GM06990 (cell line): ENCODE results near the gene CCNF.
A peak's percentile ranks its signal among the peaks of the same experiment; 100 is the strongest.

ENCODE experiments used
- DNase-seq: peaks from one replicate; pipeline ENCODE4 v3.0.0-alpha.2; 2011; ENCODE audit not compliant: insufficient read length; ENCODE audit errors: extremely low read depth
- H3K27me3 ChIP-seq: replicated peaks from 2 replicates; pipeline ENCODE4 v1.6.0; 2011; ENCODE audit warnings: low read length; ENCODE audit not compliant: control insufficient read depth, insufficient read depth
- H3K36me3 ChIP-seq: 2 replicates; pipeline ENCODE4 v1.5.1; 2011; ENCODE audit warnings: low read length; ENCODE audit not compliant: control insufficient read depth, insufficient read depth
- H3K4me3 ChIP-seq: replicated peaks from 2 replicates; pipeline ENCODE4 v1.5.1; 2011; ENCODE audit warnings: low read depth, mild to moderate bottlenecking, control low read depth, low read length
- CTCF ChIP-seq: IDR thresholded peaks from 2 replicates; pipeline ENCODE4 v1.5.1; 2011; ENCODE audit warnings: low read length, control low read depth, mild to moderate bottlenecking, inconsistent platforms; ENCODE audit not compliant: insufficient read depth, poor library complexity, severe bottlenecking

CCNF gene

GRCh38 chr16:2471016-2471652 is 41.9 kb downstream of the CCNF start, which contains the start of gene NTN3:
NTN3 (plus strand) TSS chr16:2471297; CDS start chr16:2471702, 405 bp downstream.
- DNase-seq = no peak
- H3K27me3 ChIP-seq = no peaks in the 10 kb centered on the region; the same call in 1 of the 2 replicates
- H3K4me3 ChIP-seq = no peak within 1 kb of the TSS
- TF ChIP-seq CTCF = no peak
- no peaks in the 10 kb centered on the region for H3K36me3 ChIP-seq

GRCh38 chr16:2471653-2472487 is 42.6 kb downstream of the CCNF start:
- H3K36me3 ChIP-seq = no peaks in the 10 kb centered on the region
- no peak overlapping the region for H3K4me3 ChIP-seq
- TF ChIP-seq CTCF = no peak
- no peak for DNase-seq
- H3K27me3 ChIP-seq = no peaks in the 10 kb centered on the region; the same call in 1 of the 2 replicates

- no peak for TF ChIP-seq CTCF
- Histone ChIP-seq H3K27me3 (no peaks in the 10 kb centered on the region; the same call in 1 of the 2 replicates), H3K4me3 (no peak overlapping the region), H3K36me3 (no peaks in the 10 kb centered on the region)
- DNase-seq = no peak
Observed at GRCh38 chr16:2472488-2472864, 43.2 kb downstream of the CCNF start.

GRCh38 chr16:2472885-2473445 is 43.7 kb downstream of the CCNF start:
- no peak for DNase-seq
- Histone ChIP-seq H3K36me3 (no peaks in the 10 kb centered on the region), H3K4me3 (no peak overlapping the region), H3K27me3 (no peaks in the 10 kb centered on the region; the same call in 1 of the 2 replicates)
- no peak for TF ChIP-seq CTCF

- DNase-seq = no peak
- H3K27me3 ChIP-seq = no peaks in the 10 kb centered on the region; the same call in 1 of the 2 replicates
- H3K36me3 ChIP-seq = no peaks in the 10 kb centered on the region
- peak overlapping the region; percentile 38 for H3K4me3 ChIP-seq
- TF ChIP-seq CTCF = no peak
Observed at GRCh38 chr16:2473446-2473926, 44.2 kb downstream of the CCNF start.
